NK-92 treated with Interleukin-12 subunit alpha and Interleukin-12 subunit beta, amount 100 ng/mL, for 24 hours (cell line): Measurements from ENCODE around the gene WNT3.
"Not testable (repeated sequence)": the region's sequence is repeated elsewhere in the genome, so short reads cannot be mapped to it uniquely, and the experiment has no call there.

Source experiments
- DNase-seq: peaks from one replicate; lab custom pipeline; 2025; lab: John Stamatoyannopoulos, UW

The WNT3 gene

GRCh38 chr17:46765453-46765852 lies 53.0 kb downstream of the WNT3 start:
- no peak for DNase-seq

- DNase-seq = no peak
These were observed 53.6 kb downstream of the WNT3 start for GRCh38 chr17:46764709-46765401.

- no peak for DNase-seq
These were observed 54.3 kb downstream of the WNT3 start for GRCh38 chr17:46764000-46764708.

- no peak for DNase-seq
These were observed 55.1 kb downstream of the WNT3 start for GRCh38 chr17:46763416-46763815.

- DNase-seq = no peak
These were observed 59.4 kb downstream of the WNT3 start for GRCh38 chr17:46759141-46759540.

- DNase-seq = no peak
These were observed 59.9 kb downstream of the WNT3 start for GRCh38 chr17:46758614-46759013.

GRCh38 chr17:46757588-46757987 lies 60.9 kb downstream of the WNT3 start:
- not testable (repeated sequence) for DNase-seq

- DNase-seq = no peak
These were observed 61.6 kb downstream of the WNT3 start for GRCh38 chr17:46756861-46757260.

- DNase-seq = no peak
These were observed 62.3 kb downstream of the WNT3 start for GRCh38 chr17:46756081-46756735.

- DNase-seq = no peak
These were observed 64.7 kb downstream of the WNT3 start for GRCh38 chr17:46753776-46754175.

- no peak for DNase-seq
These were observed 67.1 kb downstream of the WNT3 start for GRCh38 chr17:46751425-46751824.

- no peak for DNase-seq
These were observed 73.1 kb downstream of the WNT3 start for GRCh38 chr17:46745376-46745775.

- no peak for DNase-seq
These were observed 74.1 kb downstream of the WNT3 start for GRCh38 chr17:46744441-46744840.

- DNase-seq = no peak
These were observed 75.8 kb downstream of the WNT3 start for GRCh38 chr17:46742565-46743270.

GRCh38 chr17:46741122-46741730 lies 77.3 kb downstream of the WNT3 start:
- no peak for DNase-seq

GRCh38 chr17:46739982-46740381 lies 78.5 kb downstream of the WNT3 start:
- no peak for DNase-seq

- DNase-seq = no peak
These were observed 79.9 kb downstream of the WNT3 start for GRCh38 chr17:46738544-46738943.

- no peak for DNase-seq
These were observed 81.2 kb downstream of the WNT3 start for GRCh38 chr17:46737326-46737725.

GRCh38 chr17:46736100-46736499 lies 82.4 kb downstream of the WNT3 start:
- no peak for DNase-seq

GRCh38 chr17:46733837-46734475 lies 84.5 kb downstream of the WNT3 start:
- no peak for DNase-seq

- no peak for DNase-seq
These were observed 85.6 kb downstream of the WNT3 start for GRCh38 chr17:46732754-46733398.
